ENCODE measurements around the gene ANXA6.

Gene ANXA6

DNA sequence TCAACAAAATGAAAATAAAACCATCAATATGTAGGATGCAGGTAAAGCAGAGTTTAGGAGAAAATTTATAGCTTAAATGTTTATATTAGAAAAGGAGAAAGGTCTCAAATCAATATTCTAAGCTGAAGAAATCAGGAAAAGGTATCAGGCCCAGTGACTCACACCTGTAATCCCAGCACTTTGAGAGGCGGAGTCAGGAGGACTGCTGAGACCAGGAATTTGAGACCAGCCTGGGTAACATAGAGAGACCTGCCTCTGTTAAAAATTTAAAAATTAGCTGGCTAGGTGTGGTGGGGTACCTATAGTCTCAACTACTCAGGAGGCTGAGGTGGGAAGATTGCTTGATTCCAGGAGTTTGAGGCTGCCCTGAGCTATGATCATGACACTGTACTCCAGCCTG, 34.1 kb upstream of the ANXA6 start:
- Histone ChIP-seq H3K9ac (ENCODE audit: low read length) (no peak overlapping the region), H3K27me3 (ENCODE audit: control insufficient read depth, insufficient read depth, low read length) (no peaks in the 10 kb centered on the region), H3K4me1 (ENCODE audit: control insufficient read depth, insufficient read depth, low read length) (no peaks in the 10 kb centered on the region), H3K27ac (ENCODE audit: low read depth, low read length) (no peak overlapping the region), H3K4me3 (ENCODE audit: low read length) (no peak overlapping the region), H3K36me3 (ENCODE audit: control insufficient read depth, insufficient read depth, low read length) (peaks cover 7% of the 10 kb centered on the region)

GRCh38 chr5:151189151-151189550, 31.6 kb upstream of the ANXA6 start:
- Histone ChIP-seq H3K36me3 (ENCODE audit: control insufficient read depth, insufficient read depth, low read length) (peaks cover 17% of the 10 kb centered on the region), H3K9ac (ENCODE audit: low read length) (no peak overlapping the region), H3K27ac (ENCODE audit: low read depth, low read length) (no peak overlapping the region), H3K4me3 (ENCODE audit: low read length) (no peak overlapping the region), H3K27me3 (ENCODE audit: control insufficient read depth, insufficient read depth, low read length) (no peaks in the 10 kb centered on the region), H3K4me1 (ENCODE audit: control insufficient read depth, insufficient read depth, low read length) (no peaks in the 10 kb centered on the region)

DNA sequence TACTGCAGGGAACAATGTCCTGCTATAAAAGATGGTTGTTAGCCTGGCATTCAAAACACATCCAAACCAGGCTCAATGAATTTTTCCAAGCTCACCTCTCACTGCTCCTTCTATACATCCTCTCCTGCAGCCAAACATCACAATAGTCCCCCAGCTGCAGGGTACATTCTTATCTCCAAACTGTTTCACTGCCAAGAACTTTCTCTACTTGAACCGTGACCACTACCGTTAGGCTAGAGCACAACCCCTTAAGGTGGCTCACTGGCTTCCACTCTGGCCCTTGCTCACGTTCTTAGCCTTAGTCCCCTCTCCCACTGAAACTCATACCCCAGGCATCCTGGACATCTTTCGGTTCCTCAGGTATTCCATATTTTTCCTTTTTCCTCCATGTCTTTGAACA, 29.0 kb upstream of the ANXA6 start:
- no peaks in the 10 kb centered on the region for H3K27me3 ChIP-seq (ENCODE audit: control insufficient read depth, insufficient read depth, low read length)
- H3K4me3 ChIP-seq (ENCODE audit: low read length): no peak overlapping the region
- no peak overlapping the region for H3K9ac ChIP-seq (ENCODE audit: low read length)
- no peaks in the 10 kb centered on the region for H3K4me1 ChIP-seq (ENCODE audit: control insufficient read depth, insufficient read depth, low read length)
- peaks cover 32% of the 10 kb centered on the region for H3K36me3 ChIP-seq (ENCODE audit: control insufficient read depth, insufficient read depth, low read length)
- H3K27ac ChIP-seq (ENCODE audit: low read depth, low read length): no peak overlapping the region

DNA sequence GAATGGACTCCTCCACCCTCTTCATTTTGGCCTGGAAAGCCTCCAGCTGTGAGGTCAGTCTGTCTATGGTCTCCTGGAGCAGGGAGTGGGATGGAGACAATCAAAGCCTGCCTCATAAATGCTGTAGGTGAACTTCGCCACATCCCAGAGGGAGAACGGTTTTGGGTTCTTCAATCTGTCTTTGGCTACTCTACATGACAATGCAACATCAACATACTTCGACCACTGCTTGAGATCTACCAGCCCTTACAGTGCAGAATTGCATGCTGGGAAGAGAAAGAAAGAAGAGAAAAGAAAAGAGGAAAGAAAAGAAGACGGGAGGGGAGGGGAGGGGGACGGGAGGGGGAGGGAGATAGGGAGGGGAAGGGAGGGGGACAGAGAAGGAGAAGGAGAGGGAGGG, 28.5 kb upstream of the ANXA6 start:
- H3K9ac ChIP-seq (ENCODE audit: low read length): no peak overlapping the region
- H3K27ac ChIP-seq (ENCODE audit: low read depth, low read length): no peak overlapping the region
- peaks cover 32% of the 10 kb centered on the region for H3K36me3 ChIP-seq (ENCODE audit: control insufficient read depth, insufficient read depth, low read length)
- no peak overlapping the region for H3K4me3 ChIP-seq (ENCODE audit: low read length)
- no peaks in the 10 kb centered on the region for H3K27me3 ChIP-seq (ENCODE audit: control insufficient read depth, insufficient read depth, low read length)
- no peaks in the 10 kb centered on the region for H3K4me1 ChIP-seq (ENCODE audit: control insufficient read depth, insufficient read depth, low read length)

DNA sequence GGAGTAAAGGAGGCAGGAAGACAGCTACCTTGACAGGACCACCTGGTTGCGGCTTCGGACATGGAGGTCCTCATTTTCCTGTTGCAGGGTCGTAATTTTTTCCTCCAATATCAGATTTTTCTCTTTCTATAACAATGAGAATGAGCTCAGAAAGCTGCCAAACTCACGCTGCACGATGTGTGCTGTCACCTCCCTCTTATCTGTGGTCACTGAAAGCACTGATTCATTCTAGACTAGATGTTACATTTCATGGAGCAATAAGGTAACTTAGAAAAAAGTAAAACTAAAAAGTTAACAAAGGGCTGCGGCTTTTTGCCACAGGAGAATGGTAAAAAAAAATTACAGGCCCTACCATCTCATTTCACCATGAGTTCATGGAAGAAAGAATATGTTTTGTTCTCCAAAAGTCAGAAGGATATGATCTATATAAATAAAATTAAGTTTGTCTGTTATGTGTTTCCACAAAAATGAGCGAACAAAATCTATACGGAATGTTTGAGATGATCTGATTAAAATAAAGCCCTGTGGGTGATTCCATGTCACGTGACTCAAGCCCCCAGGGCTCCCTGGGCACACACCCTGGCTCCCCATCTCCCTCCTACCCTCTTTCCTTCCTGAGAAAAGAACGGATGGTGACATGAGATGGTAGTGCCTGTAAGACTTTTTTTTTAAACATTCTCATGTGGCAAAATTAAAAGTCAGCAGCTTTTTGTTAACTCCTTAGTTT, 26.9 kb upstream of the ANXA6 start:
- H3K4me1 ChIP-seq (ENCODE audit: control insufficient read depth, insufficient read depth, low read length): no peaks in the 10 kb centered on the region
- H3K27me3 ChIP-seq (ENCODE audit: control insufficient read depth, insufficient read depth, low read length): no peaks in the 10 kb centered on the region
- no peak overlapping the region for H3K4me3 ChIP-seq (ENCODE audit: low read length)
- no peak overlapping the region for H3K9ac ChIP-seq (ENCODE audit: low read length)
- peaks cover 39% of the 10 kb centered on the region for H3K36me3 ChIP-seq (ENCODE audit: control insufficient read depth, insufficient read depth, low read length)
- no peak overlapping the region for H3K27ac ChIP-seq (ENCODE audit: low read depth, low read length)

DNA sequence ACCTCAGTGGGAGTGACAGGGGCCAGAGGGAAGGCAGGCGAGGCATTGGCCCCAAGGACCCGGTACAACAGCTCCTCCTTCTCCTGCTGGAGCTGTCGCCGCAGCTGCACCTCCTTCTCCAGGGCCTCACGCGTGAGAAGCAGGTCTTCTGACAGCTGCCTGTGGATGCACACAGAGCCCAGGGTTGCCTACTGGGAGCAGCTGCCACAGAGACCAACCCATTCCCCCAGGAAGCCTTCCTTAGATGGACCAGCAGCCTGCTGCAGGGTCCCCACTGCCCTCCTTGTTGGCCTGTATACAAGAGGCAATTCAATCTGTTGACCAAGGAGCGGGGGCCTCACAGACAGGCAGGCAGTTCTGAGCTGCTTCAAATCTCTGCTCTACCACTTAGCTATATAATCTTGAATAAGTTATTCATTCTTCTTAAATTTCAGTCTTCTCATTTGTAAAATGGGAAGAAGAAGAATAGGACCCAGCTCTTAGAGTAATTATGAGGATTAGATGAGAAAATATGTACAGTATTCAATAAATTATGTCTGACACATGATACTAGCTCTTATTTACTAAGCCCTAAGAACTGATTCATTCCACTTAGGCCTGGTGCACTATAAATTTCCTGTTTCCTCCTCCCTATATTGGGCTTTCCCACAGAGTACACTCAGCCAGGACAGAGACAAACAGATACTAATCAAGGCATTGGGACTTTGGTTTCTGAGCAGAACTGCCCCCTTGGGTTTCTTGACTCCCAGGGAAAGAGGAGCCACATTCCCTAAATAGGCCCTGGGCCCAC, 26.1 kb upstream of the ANXA6 start:
- Histone ChIP-seq H3K36me3 (ENCODE audit: control insufficient read depth, insufficient read depth, low read length) (peaks cover 39% of the 10 kb centered on the region), H3K27me3 (ENCODE audit: control insufficient read depth, insufficient read depth, low read length) (no peaks in the 10 kb centered on the region), H3K4me3 (ENCODE audit: low read length) (no peak overlapping the region), H3K9ac (ENCODE audit: low read length) (no peak overlapping the region), H3K4me1 (ENCODE audit: control insufficient read depth, insufficient read depth, low read length) (no peaks in the 10 kb centered on the region), H3K27ac (ENCODE audit: low read depth, low read length) (no peak overlapping the region)

DNA sequence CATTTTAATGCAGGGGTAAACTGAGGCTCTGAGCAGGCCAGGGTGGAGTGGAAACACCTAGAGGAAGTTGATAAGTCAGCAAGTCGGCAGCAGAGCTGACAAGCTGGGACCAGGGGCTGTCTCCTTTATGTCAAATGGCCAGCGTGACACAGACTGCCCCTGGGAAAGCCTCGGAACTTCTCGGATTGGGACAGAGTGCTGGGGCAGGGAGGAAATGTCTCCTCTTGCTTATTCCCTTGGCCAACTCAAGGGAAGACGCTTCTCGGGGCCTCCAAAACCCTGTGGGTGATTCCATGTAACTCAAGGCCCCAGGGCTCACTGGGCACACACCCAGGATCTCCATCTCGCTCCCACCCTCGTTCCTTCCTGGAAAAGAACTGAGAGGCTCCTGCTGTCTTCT, 25.4 kb upstream of the ANXA6 start:
- H3K4me1 ChIP-seq (ENCODE audit: control insufficient read depth, insufficient read depth, low read length): no peaks in the 10 kb centered on the region
- H3K4me3 ChIP-seq (ENCODE audit: low read length): no peak overlapping the region
- H3K9ac ChIP-seq (ENCODE audit: low read length): no peak overlapping the region
- H3K27ac ChIP-seq (ENCODE audit: low read depth, low read length): no peak overlapping the region
- H3K36me3 ChIP-seq (ENCODE audit: control insufficient read depth, insufficient read depth, low read length): peaks cover 39% of the 10 kb centered on the region
- H3K27me3 ChIP-seq (ENCODE audit: control insufficient read depth, insufficient read depth, low read length): no peaks in the 10 kb centered on the region

GRCh38 chr5:151182524-151182900, 24.9 kb upstream of the ANXA6 start:
- no peak overlapping the region for H3K4me3 ChIP-seq (ENCODE audit: low read length)
- H3K36me3 ChIP-seq (ENCODE audit: control insufficient read depth, insufficient read depth, low read length): peaks cover 39% of the 10 kb centered on the region
- H3K27ac ChIP-seq (ENCODE audit: low read depth, low read length): no peak overlapping the region
- no peaks in the 10 kb centered on the region for H3K27me3 ChIP-seq (ENCODE audit: control insufficient read depth, insufficient read depth, low read length)
- H3K4me1 ChIP-seq (ENCODE audit: control insufficient read depth, insufficient read depth, low read length): no peaks in the 10 kb centered on the region
- no peak overlapping the region for H3K9ac ChIP-seq (ENCODE audit: low read length)

- Histone ChIP-seq H3K4me1 (ENCODE audit: control insufficient read depth, insufficient read depth, low read length) (no peaks in the 10 kb centered on the region), H3K27ac (ENCODE audit: low read depth, low read length) (no peak overlapping the region), H3K36me3 (ENCODE audit: control insufficient read depth, insufficient read depth, low read length) (peaks cover 37% of the 10 kb centered on the region), H3K4me3 (ENCODE audit: low read length) (no peak overlapping the region), H3K27me3 (ENCODE audit: control insufficient read depth, insufficient read depth, low read length) (no peaks in the 10 kb centered on the region), H3K9ac (ENCODE audit: low read length) (no peak overlapping the region)
Observed at GRCh38 chr5:151181818-151182523, 24.4 kb upstream of the ANXA6 start.

DNA sequence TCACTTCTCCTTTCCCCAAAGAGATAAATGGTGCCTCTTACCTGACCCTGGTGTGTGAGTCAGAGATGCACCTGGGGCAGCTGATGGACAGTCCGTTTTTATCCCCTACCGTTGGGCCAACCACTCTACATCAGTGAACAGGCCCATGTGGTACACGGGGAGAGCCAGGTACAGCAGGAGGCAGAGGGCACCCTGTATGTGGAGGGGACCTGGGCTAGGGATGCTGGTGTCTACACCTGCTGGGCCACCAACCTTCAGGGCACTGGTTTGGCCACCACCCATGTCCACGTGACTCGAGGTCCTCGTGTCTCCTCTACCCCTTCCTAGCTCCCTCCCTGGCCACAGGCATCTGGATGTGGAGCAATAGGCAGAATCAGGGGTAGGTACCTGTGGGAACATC, 22.7 kb upstream of the ANXA6 start:
- H3K27ac ChIP-seq (ENCODE audit: low read depth, low read length): no peak overlapping the region
- no peak overlapping the region for H3K4me3 ChIP-seq (ENCODE audit: low read length)
- no peaks in the 10 kb centered on the region for H3K4me1 ChIP-seq (ENCODE audit: control insufficient read depth, insufficient read depth, low read length)
- peaks cover 25% of the 10 kb centered on the region for H3K36me3 ChIP-seq (ENCODE audit: control insufficient read depth, insufficient read depth, low read length)
- H3K9ac ChIP-seq (ENCODE audit: low read length): no peak overlapping the region
- no peaks in the 10 kb centered on the region for H3K27me3 ChIP-seq (ENCODE audit: control insufficient read depth, insufficient read depth, low read length)

DNA sequence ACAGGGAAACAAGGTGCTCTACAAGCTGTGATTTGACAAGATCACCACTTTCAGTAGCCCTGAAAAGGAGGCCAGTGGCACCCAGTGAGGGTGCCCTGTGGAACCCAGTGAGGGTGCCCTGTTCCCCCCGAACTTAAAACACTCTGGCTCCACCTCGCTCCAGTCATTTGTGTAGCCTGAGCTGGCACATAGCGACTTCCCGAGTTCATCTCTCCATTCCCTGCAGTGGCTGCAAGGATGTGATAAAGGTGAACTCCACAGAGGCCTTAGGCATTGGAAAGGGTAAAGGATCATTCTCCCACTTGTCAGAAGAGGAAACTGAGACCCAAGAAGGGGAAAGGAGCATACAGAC, 21.9 kb upstream of the ANXA6 start:
- no peak overlapping the region for H3K4me3 ChIP-seq (ENCODE audit: low read length)
- no peak overlapping the region for H3K27ac ChIP-seq (ENCODE audit: low read depth, low read length)
- no peaks in the 10 kb centered on the region for H3K27me3 ChIP-seq (ENCODE audit: control insufficient read depth, insufficient read depth, low read length)
- peaks cover 22% of the 10 kb centered on the region for H3K36me3 ChIP-seq (ENCODE audit: control insufficient read depth, insufficient read depth, low read length)
- H3K9ac ChIP-seq (ENCODE audit: low read length): no peak overlapping the region
- no peaks in the 10 kb centered on the region for H3K4me1 ChIP-seq (ENCODE audit: control insufficient read depth, insufficient read depth, low read length)

- Histone ChIP-seq H3K36me3 (ENCODE audit: control insufficient read depth, insufficient read depth, low read length) (peaks cover 22% of the 10 kb centered on the region), H3K27ac (ENCODE audit: low read depth, low read length) (no peak overlapping the region), H3K4me1 (ENCODE audit: control insufficient read depth, insufficient read depth, low read length) (no peaks in the 10 kb centered on the region), H3K9ac (ENCODE audit: low read length) (no peak overlapping the region), H3K4me3 (ENCODE audit: low read length) (no peak overlapping the region), H3K27me3 (ENCODE audit: control insufficient read depth, insufficient read depth, low read length) (no peaks in the 10 kb centered on the region)
Observed at GRCh38 chr5:151178777-151179488, 21.4 kb upstream of the ANXA6 start.
